Gastroesophageal sphincter (tissue), 4 donors: ENCODE data around the gene POU2F1. TPM values are rescaled to one million over a fixed set of nuclear protein-coding genes. Genes with fewer than 3 reads are reported as not detected.

Experiments used
- ATAC-seq: fragments of 150-250 bp; one replicate; pipeline ENCODE4 v1.9.1; 2016; ENCODE audit warnings: mild to moderate bottlenecking, moderate library complexity
- H3K27ac ChIP-seq, 4 donors: fragments of 200-600 bp; sonication (generic) in 3 of 4; 1 replicate in 3 of 4; 2 replicates in 1 of 4; pipeline ENCODE4 v1.5.1; 2016 to 2019
- H3K27me3 ChIP-seq: fragments of 200-600 bp; sonication (generic); one replicate; pipeline ENCODE4 v1.5.1; 2019
- H3K36me3 ChIP-seq, 2 donors: fragments of 200-600 bp; sonication (generic); one replicate each; pipeline ENCODE4 v1.5.1; 2019; ENCODE audit warnings: control low read depth in 1 of 2
- H3K4me1 ChIP-seq, 3 donors: fragments of 200-600 bp; sonication (generic); 1 replicate in 2 of 3; 2 replicates in 1 of 3; pipeline ENCODE4 v1.5.1; 2016 to 2019; ENCODE audit warnings: control low read depth in 2 of 3
- H3K4me3 ChIP-seq, 2 donors: fragments of 200-600 bp; sonication (generic); one replicate each; pipeline ENCODE4 v1.5.1; 2019; ENCODE audit warnings: mild to moderate bottlenecking in 1 of 2, moderate library complexity in 1 of 2
- H3K9me3 ChIP-seq, 3 donors: fragments of 200-600 bp; sonication (generic); one replicate each; pipeline ENCODE4 v1.5.1; 2017 to 2019; ENCODE audit warnings: control low read depth in 2 of 3
- CTCF ChIP-seq, 4 experiments: fragments of 200-600 bp in 2 of 4; fragments of 450-650 bp in 2 of 4; sonication (generic) in 1 of 4; IDR thresholded peaks; one replicate each; pipeline ENCODE4 v1.5.1; 2017 to 2019; ENCODE audit warnings: antibody characterized with exemption in 4 of 4, mild to moderate bottlenecking in 2 of 4, moderate library complexity in 2 of 4
- EP300 ChIP-seq: sonication (generic); formaldehyde crosslinking; IDR thresholded peaks from one replicate; pipeline ENCODE4 v1.6.1; 2017; ENCODE audit warnings: antibody characterized with exemption, mild to moderate bottlenecking
- POLR2A ChIP-seq, 2 donors: fragments of 450-650 bp; IDR thresholded peaks; one replicate each; pipeline ENCODE4 v1.6.1; 2017; ENCODE audit warnings: antibody characterized with exemption in 2 of 2, mild to moderate bottlenecking in 2 of 2, moderate library complexity in 1 of 2
- POLR2AphosphoS5 ChIP-seq: sonication (generic); formaldehyde crosslinking; IDR thresholded peaks from one replicate; pipeline ENCODE4 v1.6.1; 2017; ENCODE audit warnings: antibody characterized with exemption
- WGBS, 2 donors: methylation state at CpG; one replicate each; pipeline ENCODE4 v1.1.5; 2018; ENCODE audit warnings: low coverage in 1 of 2; 5-methylcytosine and 5-hydroxymethylcytosine counted together
- total RNA-seq, 4 donors: library from RNA; depleted of rRNA; stranded (reverse); fragments of >200 nt; gene quantifications; one replicate each; pipeline ENCODE4 v1.1.0, GENCODE V29; 2016

The POU2F1 gene
- total RNA-seq, 4 donors from 2014 or later, result 8.0 to 15.7 (median 10.2) TPM

GRCh38 chr1:167365360-167365759 lies 144.7 kb downstream of the POU2F1 start:
- WGBS, 2 donors, result 100% methylated on average over 1 to 2 of the region's 2 CpGs
- Histone ChIP-seq H3K4me1 (no peaks in the 10 kb centered on the region), H3K27me3 (no peaks in the 10 kb centered on the region), H3K4me3 (no peak overlapping the region), H3K27ac (no peak overlapping the region), H3K36me3 (peaks cover 0 to 18% of the 10 kb centered on the region in 2 donors), H3K9me3 (no peaks in the 10 kb centered on the region)
- no peak for ATAC-seq
- TF ChIP-seq EP300, result no peak

- 73 to 93% methylated on average over 4 of the region's 4 CpGs for WGBS, 2 donors
- H3K27ac ChIP-seq, result no peak overlapping the region
- no peaks in the 10 kb centered on the region for H3K27me3 ChIP-seq
- no peaks in the 10 kb centered on the region for H3K9me3 ChIP-seq
- H3K4me1 ChIP-seq, result no peaks in the 10 kb centered on the region
- peaks cover 0 to 25% of the 10 kb centered on the region in 2 donors for H3K36me3 ChIP-seq
- TF ChIP-seq CTCF (IDR thresholded peaks at IDR 0.05) (no peak), POLR2A (IDR thresholded peaks at IDR 0.05) (no peak), EP300 (no peak), POLR2AphosphoS5 (no peak)
- ATAC-seq, result no peak
- H3K4me3 ChIP-seq, result no peak overlapping the region
Measured at GRCh38 chr1:167367705-167368104, 147.0 kb downstream of the POU2F1 start.

GRCh38 chr1:167369175-167369574 lies 148.5 kb downstream of the POU2F1 start:
- Histone ChIP-seq H3K9me3 (no peaks in the 10 kb centered on the region), H3K4me3 (no peak overlapping the region), H3K4me1 (peaks cover 0 to 8% (median 0%) of the 10 kb centered on the region in 3 donors), H3K27me3 (no peaks in the 10 kb centered on the region), H3K36me3 (peaks cover 0 to 25% of the 10 kb centered on the region in 2 donors), H3K27ac (no peak overlapping the region)
- no peak for ATAC-seq
- TF ChIP-seq POLR2AphosphoS5, result no peak

GRCh38 chr1:167369933-167370332 lies 149.2 kb downstream of the POU2F1 start:
- no peak for TF ChIP-seq CTCF (IDR thresholded peaks at IDR 0.05)
- TF ChIP-seq POLR2AphosphoS5, result no peak
- no peak for TF ChIP-seq POLR2A (IDR thresholded peaks at IDR 0.05)
- no peak for TF ChIP-seq EP300
- peaks cover 0 to 25% of the 10 kb centered on the region in 2 donors for H3K36me3 ChIP-seq
- H3K27ac ChIP-seq, result no peak overlapping the region
- 78 to 84% methylated on average over 4 of the region's 4 CpGs for WGBS, 2 donors
- H3K27me3 ChIP-seq, result no peaks in the 10 kb centered on the region
- ATAC-seq, result no peak
- H3K4me3 ChIP-seq, result no peak overlapping the region
- peaks cover 0 to 10% (median 0%) of the 10 kb centered on the region in 3 donors for H3K4me1 ChIP-seq
- no peaks in the 10 kb centered on the region for H3K9me3 ChIP-seq

- H3K4me1 ChIP-seq, result peaks cover 0 to 10% (median 0%) of the 10 kb centered on the region in 3 donors
- H3K9me3 ChIP-seq, result no peaks in the 10 kb centered on the region
- H3K27me3 ChIP-seq, result no peaks in the 10 kb centered on the region
- 89 to 92% methylated on average over 4 of the region's 4 CpGs for WGBS, 2 donors
- H3K4me3 ChIP-seq, result no peak overlapping the region
- H3K36me3 ChIP-seq, result peaks cover 0 to 20% of the 10 kb centered on the region in 2 donors
- H3K27ac ChIP-seq, result no peak overlapping the region
- no peak for TF ChIP-seq POLR2A (IDR thresholded peaks at IDR 0.05)
- TF ChIP-seq EP300, result no peak
- no peak for TF ChIP-seq POLR2AphosphoS5
- TF ChIP-seq CTCF (IDR thresholded peaks at IDR 0.05), result no peak
- ATAC-seq, result no peak
Measured at GRCh38 chr1:167371030-167371429, 150.3 kb downstream of the POU2F1 start.

GRCh38 chr1:167373398-167373797 lies 152.7 kb downstream of the POU2F1 start:
- no peak overlapping the region for H3K4me3 ChIP-seq
- ATAC-seq, result peak; percentile 48
- TF ChIP-seq EP300 (no peak), POLR2AphosphoS5 (no peak), POLR2A (IDR thresholded peaks at IDR 0.05) (no peak), CTCF (IDR thresholded peaks at IDR 0.05) (no peak)
- peaks cover 0 to 33% of the 10 kb centered on the region in 2 donors for H3K36me3 ChIP-seq
- H3K4me1 ChIP-seq, result peaks cover 0 to 10% (median 0%) of the 10 kb centered on the region in 3 donors
- no peak overlapping the region for H3K27ac ChIP-seq
- no peaks in the 10 kb centered on the region for H3K27me3 ChIP-seq
- 9 to 67% methylated on average over 1 of the region's 1 CpG for WGBS, 2 donors
- H3K9me3 ChIP-seq, result no peaks in the 10 kb centered on the region
